Right cardiac atrium (tissue), 5 donors: ENCODE results near the gene REC8. TPM values are rescaled to one million over a fixed set of nuclear protein-coding genes. Genes with fewer than 3 reads are reported as not detected.
A peak's percentile ranks its signal among the peaks of the same experiment; 100 is the strongest.
"Not testable (repeated sequence)": the region's sequence is repeated elsewhere in the genome, so short reads cannot be mapped to it uniquely, and the experiment has no call there.

Experiments used
- ATAC-seq, 2 donors: fragments of 200-7000 bp; cut with Tn5 transposase; one replicate each; pipeline versions ENCODE4 v1.8.0 to v1.9.1; 2020; ENCODE audit warnings: moderate library complexity in 2 of 2, mild to moderate bottlenecking in 1 of 2
- DNase-seq, 3 donors: peaks; one replicate each; pipeline ENCODE4 v3.0.0-alpha.2; 2020
- H3K27ac ChIP-seq: one replicate; pipeline ENCODE4 v1.5.1; 2013; ENCODE audit warnings: mild to moderate bottlenecking, low read length, control low read depth, moderate library complexity
- H3K27me3 ChIP-seq: one replicate; pipeline ENCODE4 v1.6.1; 2013; ENCODE audit not compliant: control insufficient read depth, insufficient read depth
- H3K4me1 ChIP-seq: one replicate; pipeline ENCODE4 v1.6.1; 2013; ENCODE audit warnings: low read length; ENCODE audit not compliant: control insufficient read depth, insufficient read depth
- H3K4me3 ChIP-seq: one replicate; pipeline ENCODE4 v1.5.1; 2013; ENCODE audit warnings: low read length, control low read depth
- H3K9me3 ChIP-seq: one replicate; pipeline ENCODE4 v1.6.1; 2013; ENCODE audit warnings: low read length; ENCODE audit not compliant: control insufficient read depth
- WGBS: extraction: QIAGEN DNeasy Blood & Tissue Kit; methylation state at CpG from one replicate; pipeline ENCODE4 v1.1.7; 2013; 5-methylcytosine and 5-hydroxymethylcytosine counted together
- intact Hi-C, 4 donors: fragments of 100-400 bp; cut with DNase I; formaldehyde crosslinking; loops; one replicate each; pipeline versions ENCODE4 v1.11.0 to v1.14.0; 2022 to 2023
- polyA plus RNA-seq: library from polyadenylated mRNA; stranded (reverse); fragments of 200-250 nt; gene quantifications from one replicate; pipeline ENCODE4 v1.2.3, GENCODE V29; 2013
- total RNA-seq, 4 donors: library from RNA; stranded (reverse); fragmentation: NEBNext Ultra II Directional; extraction: Animal tissue kit (Norgen Biotek cat#: 25700); gene quantifications; one replicate each; pipeline ENCODE4 v1.2.1, GENCODE V29; 2021
- donor health status: healthy with polysubstance abuse.
- donor health status: DM: no; HTN: yes; CAD: no.
- donor health status: DM: no; HTN: no; CAD: no.
- donor health status: DM: no; HTN: yes; CAD: no; lungs with severe emphysema.
- donor health status: DM: yes; HTN: yes; CAD: no.

REC8 gene
- total and polyA plus RNA-seq, 5 donors = 1.9 to 5.8 (median 3.5) TPM

DNA sequence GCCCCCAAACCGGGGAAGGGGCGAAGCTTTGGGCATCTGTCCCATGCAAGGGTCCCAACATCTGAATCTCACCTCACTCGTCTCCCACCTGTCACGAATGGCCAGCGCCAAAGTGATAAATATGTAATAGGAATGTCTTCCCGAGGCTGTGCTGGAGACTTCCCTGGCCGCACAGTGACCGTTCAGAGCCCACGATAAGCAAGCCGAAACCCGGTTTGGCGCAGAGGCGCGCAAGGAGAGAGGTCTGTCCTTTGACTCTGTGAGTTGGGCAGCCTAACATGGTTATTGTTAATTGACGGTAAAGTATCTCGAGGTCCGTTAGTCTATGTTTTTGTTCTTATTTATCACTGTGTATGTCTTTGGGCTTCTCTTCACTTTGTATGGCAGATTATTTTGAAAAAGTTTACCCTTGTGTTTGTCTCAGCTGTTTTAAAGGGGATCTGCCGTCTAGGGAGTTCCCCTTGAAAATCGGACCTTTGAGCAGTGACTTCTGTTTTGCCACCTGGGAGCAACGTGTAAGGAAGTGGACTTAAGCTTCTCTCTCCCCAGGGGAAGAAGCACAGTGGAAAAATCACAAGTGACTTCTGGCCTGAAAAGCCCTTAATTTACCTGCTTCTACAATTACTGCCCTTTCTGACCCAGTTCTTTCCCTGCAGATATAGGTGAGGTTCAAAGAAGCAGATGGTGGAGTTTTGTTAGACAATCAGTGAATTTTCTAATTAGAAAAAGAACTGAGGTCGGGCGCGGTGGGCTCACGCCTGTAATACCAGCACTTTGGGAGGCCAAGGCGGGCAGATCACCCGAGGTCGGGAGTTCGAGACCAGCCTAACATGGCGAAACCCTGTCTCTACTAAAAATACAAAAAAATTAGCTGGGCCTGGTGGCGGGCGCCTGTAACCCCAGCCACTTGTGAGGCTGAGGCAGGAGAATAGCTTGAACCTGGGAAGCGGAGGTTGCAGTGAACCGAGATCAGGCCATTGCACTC lies 24.5 kb downstream of the REC8 start:
- Histone ChIP-seq H3K27me3 (no peaks in the 10 kb centered on the region), H3K9me3 (no peaks in the 10 kb centered on the region), H3K4me1 (no peaks in the 10 kb centered on the region), H3K27ac (peak overlapping the region; percentile 88), H3K4me3 (peak overlapping the region; percentile 73)
- ATAC-seq (peak; percentile 28 to 36), DNase-seq (no peak)
- intact Hi-C loops = no loop called here
- 34% methylated on average over 33 of the region's 33 CpGs for WGBS

GRCh38 chr14:24197056-24197450 lies 25.2 kb downstream of the REC8 start:
- intact Hi-C loops = no loop called here
- no peak for ATAC-seq
- 87% methylated on average over 2 of the region's 2 CpGs for WGBS
- Histone ChIP-seq H3K27ac (no peak overlapping the region), H3K27me3 (no peaks in the 10 kb centered on the region), H3K9me3 (no peaks in the 10 kb centered on the region), H3K4me3 (no peak overlapping the region), H3K4me1 (no peaks in the 10 kb centered on the region)
- no peak for DNase-seq

DNA sequence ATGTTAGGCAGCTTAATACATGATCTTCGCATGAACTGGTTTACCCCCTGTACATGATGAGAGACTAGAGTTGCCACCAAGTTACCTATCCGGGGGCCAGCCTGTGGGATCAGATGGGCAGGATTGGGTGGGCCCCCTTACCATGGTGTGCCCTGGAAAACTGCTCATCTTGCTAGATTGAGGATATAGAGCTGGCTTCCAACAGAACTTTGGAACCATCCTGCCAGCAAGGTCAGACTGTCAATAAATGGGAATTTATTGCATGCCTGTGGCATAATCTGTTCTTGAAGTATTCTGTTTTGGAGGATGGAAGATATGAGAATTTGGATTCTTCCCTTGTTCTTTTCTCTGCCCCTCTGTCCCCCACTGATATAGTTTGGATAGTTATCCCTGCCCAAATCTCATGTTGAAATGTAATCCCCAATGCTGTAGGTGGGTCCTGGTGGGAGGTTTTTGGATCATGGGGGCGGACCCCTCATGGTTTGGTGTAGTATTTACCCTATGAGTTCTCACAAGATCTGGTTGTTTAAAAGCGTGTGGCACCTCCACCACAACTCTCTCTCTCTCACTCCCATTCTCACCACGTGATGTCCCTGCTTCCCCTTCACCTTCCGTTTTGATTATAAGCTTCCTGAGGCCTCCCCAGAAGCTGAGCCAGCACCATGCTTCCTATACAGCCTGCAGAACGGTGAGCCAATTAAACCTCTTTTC lies 27.1 kb downstream of the REC8 start:
- no peaks in the 10 kb centered on the region for H3K9me3 ChIP-seq
- ATAC-seq (no peak), DNase-seq (no peak)
- intact Hi-C loops = no loop called here
- H3K27me3 ChIP-seq = no peaks in the 10 kb centered on the region
- WGBS = 84% methylated on average over 7 of the region's 7 CpGs
- no peaks in the 10 kb centered on the region for H3K4me1 ChIP-seq
- H3K27ac ChIP-seq = no peak overlapping the region
- H3K4me3 ChIP-seq = no peak overlapping the region

DNA sequence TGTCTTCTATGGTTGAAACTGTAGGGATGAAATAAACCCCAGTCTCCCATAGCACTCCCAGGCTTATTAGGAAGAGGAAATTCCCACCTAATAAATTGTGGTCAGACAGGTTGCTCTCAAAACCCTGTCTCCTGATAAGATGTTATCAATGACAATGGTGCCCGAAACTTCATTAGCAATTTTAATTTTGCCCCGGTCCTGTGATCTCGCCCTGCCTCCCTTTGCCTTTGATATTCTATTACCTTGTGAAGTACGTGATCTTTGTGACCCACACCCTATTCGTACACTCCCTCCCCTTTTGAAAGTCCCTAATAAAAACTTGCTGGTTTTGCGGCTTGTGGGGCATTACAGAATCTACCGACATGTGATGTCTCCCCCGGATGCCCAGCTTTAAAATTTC lies 30.7 kb downstream of the REC8 start:
- H3K9me3 ChIP-seq, intact Hi-C loops, DNase-seq, H3K27me3 ChIP-seq, H3K4me1 ChIP-seq, ATAC-seq, H3K4me3 ChIP-seq, H3K27ac ChIP-seq: not testable (repeated sequence)
- WGBS = 91% methylated on average over 8 of the region's 8 CpGs

DNA sequence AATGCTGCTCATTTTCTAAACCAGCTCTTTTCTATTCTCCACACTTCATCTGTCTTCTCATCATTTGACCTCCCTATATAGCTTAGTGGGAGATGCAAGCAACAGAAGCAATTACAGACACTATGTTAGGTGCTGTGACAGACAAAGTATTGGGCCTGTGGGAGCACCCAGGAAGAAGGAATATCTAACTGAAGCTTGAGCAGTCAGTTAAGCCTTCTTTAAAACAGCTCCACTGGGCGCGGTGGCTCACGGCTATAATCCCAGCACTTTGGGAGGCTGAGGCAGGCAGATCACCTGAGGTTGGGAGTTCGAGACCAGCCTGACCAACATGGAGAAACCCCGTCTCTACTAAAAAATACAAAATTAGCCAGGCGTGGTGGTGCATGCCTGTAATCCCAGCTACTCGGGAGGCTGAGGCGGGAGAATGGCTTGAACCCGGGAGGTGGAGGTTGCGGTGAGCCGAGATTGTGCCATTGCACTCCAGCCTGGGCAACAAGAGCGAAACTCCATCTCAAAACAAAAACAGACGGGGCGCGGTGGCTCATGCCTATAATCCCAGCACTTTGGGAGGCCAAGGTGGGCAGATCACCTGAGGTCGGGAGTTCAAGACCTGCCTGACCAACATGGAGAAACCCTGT lies 31.5 kb downstream of the REC8 start:
- DNase-seq, H3K4me1 ChIP-seq, H3K27me3 ChIP-seq, H3K9me3 ChIP-seq, H3K27ac ChIP-seq, ATAC-seq, intact Hi-C loops, H3K4me3 ChIP-seq: not testable (repeated sequence)
- WGBS = 98% methylated on average over 16 of the region's 16 CpGs

DNA sequence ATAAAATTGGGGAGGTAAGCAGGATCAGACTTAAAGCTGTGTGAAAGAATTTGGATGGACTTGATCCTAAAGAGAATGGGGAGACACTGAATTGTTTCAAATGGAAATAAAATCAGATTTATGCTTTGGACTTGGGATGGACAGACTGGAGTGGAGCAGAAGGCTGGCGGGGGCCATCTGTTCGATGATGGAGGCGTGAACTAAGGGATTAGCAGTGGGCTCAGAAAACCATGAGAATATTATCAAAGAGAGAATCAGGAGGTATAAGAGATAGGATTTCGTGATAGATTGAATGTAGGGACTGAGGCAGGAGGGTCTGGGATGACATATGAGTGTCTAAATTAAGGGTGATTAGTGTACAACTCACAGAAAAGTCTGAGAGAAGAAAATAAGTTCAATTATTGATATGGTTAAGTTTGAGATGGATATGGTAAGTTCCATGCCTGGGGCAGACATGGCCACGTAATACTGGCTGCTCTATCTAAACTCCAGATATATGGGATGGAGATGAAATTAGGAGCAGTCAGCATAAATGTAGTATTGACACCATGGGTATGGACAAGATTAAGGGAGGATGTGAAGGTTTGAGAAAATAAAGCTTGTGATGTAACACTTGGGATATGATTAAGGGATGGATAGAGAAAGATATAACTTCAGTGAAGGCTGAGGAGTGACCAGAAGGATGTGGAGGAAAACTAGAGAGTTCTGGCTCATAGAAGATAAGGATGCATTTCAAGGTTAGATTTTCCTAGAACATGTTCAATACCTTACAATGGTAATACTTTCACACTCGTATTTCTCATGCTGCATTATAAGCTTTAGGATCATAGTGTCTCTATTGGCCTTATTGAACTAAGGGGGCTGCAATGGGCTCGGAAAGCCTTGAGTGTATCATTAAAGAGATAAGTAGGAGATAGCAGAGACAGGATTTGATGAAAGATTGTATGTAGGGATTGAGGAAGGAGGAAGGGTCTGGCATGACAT lies 32.6 kb downstream of the REC8 start:
- no peak for DNase-seq
- intact Hi-C loops = no loop called here
- no peak overlapping the region for H3K4me3 ChIP-seq
- no peak for ATAC-seq
- WGBS = 94% methylated on average over 7 of the region's 7 CpGs
- no peaks in the 10 kb centered on the region for H3K4me1 ChIP-seq
- H3K9me3 ChIP-seq = no peaks in the 10 kb centered on the region
- H3K27me3 ChIP-seq = no peaks in the 10 kb centered on the region
- H3K27ac ChIP-seq = no peak overlapping the region

GRCh38 chr14:24206260-24207103 lies 34.6 kb downstream of the REC8 start:
- no peak for ATAC-seq
- WGBS = 95% methylated on average over 11 of the region's 11 CpGs

DNA sequence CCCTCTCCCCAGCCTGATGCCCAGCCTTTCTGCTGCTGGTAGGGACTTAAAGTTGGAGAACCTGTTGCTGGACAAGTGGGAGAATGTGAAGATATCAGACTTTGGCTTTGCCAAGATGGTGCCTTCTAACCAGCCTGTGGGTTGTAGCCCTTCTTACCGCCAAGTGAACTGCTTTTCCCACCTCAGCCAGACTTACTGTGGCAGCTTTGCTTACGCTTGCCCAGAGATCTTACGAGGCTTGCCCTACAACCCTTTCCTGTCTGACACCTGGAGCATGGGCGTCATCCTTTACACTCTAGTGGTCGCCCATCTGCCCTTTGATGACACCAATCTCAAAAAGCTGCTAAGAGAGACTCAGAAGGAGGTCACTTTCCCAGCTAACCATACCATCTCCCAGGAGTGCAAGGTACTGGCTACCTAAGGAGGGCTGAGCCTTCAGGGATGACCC lies 35.2 kb downstream of the REC8 start:
- 94% methylated on average over 5 of the region's 5 CpGs for WGBS

More at GRCh38 chr14:24206260-24207103, 34.6 kb downstream of the REC8 start:
- DNase-seq = no peak
- H3K27me3 ChIP-seq = no peaks in the 10 kb centered on the region
- intact Hi-C loops = no loop called here
- H3K4me3 ChIP-seq = no peak overlapping the region
- H3K27ac ChIP-seq = no peak overlapping the region
- no peaks in the 10 kb centered on the region for H3K4me1 ChIP-seq
- no peaks in the 10 kb centered on the region for H3K9me3 ChIP-seq

GRCh38 chr14:24207625-24208024 lies 35.7 kb downstream of the REC8 start:
- Histone ChIP-seq H3K27ac (no peak overlapping the region), H3K4me3 (no peak overlapping the region), H3K27me3 (no peaks in the 10 kb centered on the region), H3K9me3 (no peaks in the 10 kb centered on the region), H3K4me1 (no peaks in the 10 kb centered on the region)
- DNase-seq (no peak), ATAC-seq (no peak)
- WGBS = 99% methylated on average over 2 of the region's 2 CpGs
- intact Hi-C loops = no loop called here

More for the DNA sequence above, 35.2 kb downstream of the REC8 start:
- DNase-seq (no peak), ATAC-seq (no peak)
- intact Hi-C loops = no loop called here
- no peak overlapping the region for H3K4me3 ChIP-seq
- H3K27me3 ChIP-seq = no peaks in the 10 kb centered on the region
- H3K9me3 ChIP-seq = no peaks in the 10 kb centered on the region
- H3K4me1 ChIP-seq = no peaks in the 10 kb centered on the region
- no peak overlapping the region for H3K27ac ChIP-seq
